LNCaP clone FGC (cell line): Measurements from ENCODE around the gene TAL1.

Experiments
- DNase-seq: peaks from one replicate; pipeline ENCODE4 v3.0.0-alpha.2; 2011; ENCODE audit warnings: low read depth
- H3K4me3 ChIP-seq: 2 replicates; pipeline ENCODE4 v1.5.1; 2011; ENCODE audit warnings: mild to moderate bottlenecking, low read depth, low read length, control low read depth
- TF ChIP-seq, protein P1 (sequence below): IDR thresholded peaks from 2 replicates; pipeline ENCODE4 v1.5.1; 2012; ENCODE audit warnings: mild to moderate bottlenecking; ENCODE audit not compliant: control insufficient read depth, insufficient read depth; ENCODE audit errors: extremely low read depth

TAL1 gene

DNA sequence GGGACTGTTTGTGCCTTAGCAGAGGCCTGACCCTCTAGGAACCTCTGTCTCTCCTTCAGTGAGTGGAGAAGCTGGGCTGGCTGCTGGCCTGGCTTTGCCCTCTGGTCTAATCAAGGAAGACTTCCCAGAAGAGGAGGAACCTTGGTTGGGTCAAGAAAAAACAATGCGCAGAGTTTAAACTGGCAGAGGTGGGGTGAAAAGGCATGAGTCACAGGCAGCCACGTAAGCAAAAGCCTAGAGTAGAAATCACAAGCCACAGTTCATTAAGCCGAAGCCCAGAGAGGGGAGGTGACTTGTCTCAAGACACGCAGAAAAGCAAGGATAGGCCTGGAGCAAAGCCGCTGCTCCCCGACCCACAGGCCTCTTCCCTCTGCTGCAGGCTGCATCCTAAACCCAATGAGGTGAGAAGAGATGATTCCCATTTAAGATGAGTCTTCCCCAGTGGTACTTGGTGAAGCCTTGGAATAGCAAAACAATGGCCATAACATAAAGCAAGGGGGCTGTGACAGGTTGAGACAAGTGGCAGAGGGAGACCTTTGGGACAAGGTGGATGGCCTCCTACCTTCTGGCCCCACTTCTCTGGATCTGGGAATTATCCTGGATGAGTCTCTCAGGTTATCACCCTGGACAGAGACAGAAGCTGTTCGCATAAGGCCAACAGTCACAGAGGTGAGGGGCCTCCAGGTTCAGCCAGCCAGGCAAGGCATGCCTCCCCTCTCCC is 49.9 kb downstream of the TAL1 start:
- TF ChIP-seq, protein P1, sequence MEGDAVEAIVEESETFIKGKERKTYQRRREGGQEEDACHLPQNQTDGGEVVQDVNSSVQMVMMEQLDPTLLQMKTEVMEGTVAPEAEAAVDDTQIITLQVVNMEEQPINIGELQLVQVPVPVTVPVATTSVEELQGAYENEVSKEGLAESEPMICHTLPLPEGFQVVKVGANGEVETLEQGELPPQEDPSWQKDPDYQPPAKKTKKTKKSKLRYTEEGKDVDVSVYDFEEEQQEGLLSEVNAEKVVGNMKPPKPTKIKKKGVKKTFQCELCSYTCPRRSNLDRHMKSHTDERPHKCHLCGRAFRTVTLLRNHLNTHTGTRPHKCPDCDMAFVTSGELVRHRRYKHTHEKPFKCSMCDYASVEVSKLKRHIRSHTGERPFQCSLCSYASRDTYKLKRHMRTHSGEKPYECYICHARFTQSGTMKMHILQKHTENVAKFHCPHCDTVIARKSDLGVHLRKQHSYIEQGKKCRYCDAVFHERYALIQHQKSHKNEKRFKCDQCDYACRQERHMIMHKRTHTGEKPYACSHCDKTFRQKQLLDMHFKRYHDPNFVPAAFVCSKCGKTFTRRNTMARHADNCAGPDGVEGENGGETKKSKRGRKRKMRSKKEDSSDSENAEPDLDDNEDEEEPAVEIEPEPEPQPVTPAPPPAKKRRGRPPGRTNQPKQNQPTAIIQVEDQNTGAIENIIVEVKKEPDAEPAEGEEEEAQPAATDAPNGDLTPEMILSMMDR, result no peak
- no peak for DNase-seq
- no peak overlapping the region for H3K4me3 ChIP-seq

DNA sequence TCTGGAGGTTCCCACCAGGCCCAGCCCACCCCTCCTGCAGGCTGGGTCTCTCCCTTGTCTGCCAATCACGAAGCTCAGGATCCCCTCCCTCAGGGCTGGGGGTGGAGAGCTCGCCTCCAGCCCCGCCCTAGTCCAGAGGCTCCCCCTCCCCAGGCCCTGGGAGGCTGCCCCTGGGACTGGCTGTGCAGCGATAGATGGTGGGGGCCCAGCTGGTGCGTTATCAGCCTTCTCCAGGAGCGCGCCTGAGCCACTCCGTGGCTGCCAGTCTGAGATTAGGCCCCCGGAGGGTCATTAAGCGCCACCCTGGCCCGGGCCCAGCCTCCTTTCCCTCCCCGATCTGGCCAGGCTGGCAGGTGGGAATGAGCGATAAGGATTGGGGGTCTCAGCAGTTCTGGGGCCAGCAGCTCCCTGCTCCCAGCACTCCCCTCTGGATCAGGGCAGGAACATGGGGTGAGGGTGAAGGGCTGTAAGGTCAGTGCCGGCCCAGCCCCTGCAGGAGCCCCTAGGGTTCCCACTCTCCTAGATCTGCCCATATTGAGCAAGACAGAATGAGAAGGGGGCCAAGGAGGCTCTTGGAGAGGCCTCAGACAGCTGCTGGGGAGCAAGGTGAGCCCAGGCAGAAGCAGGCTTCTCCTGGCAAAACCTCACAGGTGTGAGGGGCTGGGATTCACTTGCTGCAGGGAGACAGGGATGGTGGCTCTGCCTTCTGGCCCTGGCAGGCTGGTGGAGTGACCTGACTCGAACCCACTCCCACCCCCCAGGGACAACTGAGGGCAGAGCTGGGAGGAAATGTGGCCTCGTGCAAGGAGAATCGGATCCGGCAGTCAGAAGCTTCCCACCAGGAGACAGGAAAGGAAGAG is 50.7 kb downstream of the TAL1 start:
- no peak for DNase-seq
- H3K4me3 ChIP-seq, result no peak overlapping the region
- TF ChIP-seq, protein P1, result no peak

DNA sequence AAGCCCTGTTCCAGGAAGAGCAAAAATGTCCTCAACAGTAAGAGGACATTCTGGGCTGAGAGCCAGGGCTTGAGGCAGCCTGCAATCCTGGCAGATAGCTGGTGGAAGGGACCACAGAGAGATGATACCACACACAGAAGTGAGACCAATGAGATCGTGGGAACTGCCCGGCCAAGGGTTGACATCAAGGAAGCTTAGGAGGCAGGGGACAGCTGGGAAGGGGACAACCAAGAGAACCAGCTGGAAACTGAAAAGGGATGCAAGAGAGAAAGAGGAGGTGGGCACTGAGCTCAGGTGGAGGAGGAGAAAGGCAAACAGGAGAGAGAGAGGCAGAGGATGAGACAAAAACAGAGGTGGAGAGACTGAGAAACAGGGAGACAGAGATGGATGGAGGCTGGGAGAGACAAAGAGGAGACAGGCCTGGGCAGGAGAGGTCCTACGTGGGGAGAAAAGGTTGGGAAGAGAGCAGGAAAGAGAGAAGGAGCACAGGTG is 51.4 kb downstream of the TAL1 start:
- TF ChIP-seq, protein P1, result no peak
- no peak for DNase-seq
- H3K4me3 ChIP-seq, result no peak overlapping the region

DNA sequence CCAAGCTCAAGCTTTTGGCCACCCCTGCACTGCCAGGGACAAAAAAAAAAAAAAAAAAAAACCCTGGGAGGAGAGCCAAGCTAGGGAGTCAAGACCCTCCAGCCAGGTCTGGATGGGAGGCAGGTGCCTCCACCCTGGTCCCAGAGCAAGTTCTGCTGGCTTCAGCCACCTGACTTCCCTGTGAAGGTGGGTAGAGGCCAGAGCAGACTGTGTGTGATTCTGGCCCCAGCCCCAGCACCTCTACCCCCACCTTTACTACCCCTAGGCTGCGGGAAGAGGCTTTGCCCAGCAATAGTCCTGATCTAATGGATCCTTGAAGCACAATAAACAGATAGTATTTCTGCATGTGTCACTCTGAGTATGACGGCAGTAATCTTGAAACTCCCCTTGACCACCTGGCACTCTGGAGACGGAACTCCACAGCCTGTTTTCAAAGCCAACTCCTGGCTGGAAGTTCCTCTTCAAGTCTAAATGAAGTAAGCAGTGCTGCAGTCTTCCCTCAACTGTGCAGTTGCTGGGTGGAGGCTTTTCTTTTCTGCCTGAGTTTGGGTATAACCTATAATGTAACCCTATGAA is 51.9 kb downstream of the TAL1 start:
- H3K4me3 ChIP-seq, result peak overlapping the region; percentile 59
- DNase-seq, result no peak
- TF ChIP-seq, protein P1, result no peak

DNA sequence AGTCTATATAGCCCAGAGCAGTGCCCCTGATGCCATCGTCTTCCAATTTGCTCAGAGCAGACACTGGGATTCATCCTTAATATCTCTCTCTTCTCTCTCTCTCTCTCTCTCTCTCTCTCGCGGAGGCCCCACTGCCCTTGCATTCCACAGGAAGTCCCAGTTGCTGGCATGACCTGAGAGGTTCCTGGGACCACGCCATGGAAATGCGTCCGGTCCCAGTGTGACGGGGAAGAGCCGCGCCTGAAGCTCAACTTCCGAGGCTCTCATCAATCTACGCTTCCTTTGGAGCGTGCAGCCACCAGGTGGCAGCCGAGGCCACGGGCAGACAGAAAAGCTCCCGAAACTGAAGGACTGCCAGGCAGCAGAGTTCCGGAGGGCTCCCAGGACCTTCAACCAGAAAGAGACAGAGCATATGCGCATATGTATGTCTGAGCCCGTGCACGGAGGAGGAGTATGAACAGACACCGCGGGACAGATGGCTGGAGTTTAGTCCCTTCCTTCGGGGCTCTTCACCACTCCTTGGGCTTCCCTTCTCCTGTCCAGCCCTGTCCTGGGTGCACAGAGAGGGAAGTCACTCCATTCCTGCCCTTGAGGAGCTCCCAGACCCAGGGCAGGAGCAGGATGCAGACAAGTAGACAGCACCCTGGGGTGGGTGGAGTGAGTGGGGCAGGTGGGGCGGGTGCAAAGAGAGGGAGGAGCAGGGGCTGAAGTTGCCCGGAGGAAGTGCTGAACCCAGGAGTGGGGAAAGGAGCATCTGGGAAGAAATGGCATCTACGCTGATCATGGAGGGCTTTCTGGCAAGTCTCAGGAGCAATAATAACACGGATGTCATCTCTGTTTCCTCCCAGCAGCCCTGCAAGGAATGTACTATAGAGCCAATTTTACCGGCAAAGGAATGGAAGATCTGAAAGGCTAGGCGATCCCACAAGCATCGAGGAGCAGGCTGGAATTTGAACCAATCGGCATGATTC is 52.7 kb downstream of the TAL1 start:
- peak; percentile 91 for DNase-seq
- peak overlapping the region; percentile 59 for H3K4me3 ChIP-seq
- TF ChIP-seq, protein P1, result peak; percentile 95

DNA sequence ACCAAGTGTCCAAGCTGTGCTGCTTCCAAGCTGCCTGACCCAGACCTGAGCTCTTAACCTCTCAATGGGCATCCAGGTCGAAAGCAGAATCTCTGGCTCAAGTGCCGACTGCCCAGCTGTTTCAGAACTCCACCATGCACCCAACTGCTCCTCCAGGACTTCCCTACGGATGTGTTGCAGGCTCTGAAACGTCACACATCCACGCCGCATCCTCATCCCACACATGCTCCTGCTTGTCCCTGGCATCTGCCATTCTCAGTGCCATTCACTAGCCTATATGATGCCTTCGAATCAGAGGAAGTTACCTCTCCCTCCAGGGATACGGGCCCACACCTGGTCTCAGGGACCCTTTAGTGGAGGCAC is 53.4 kb downstream of the TAL1 start:
- no peak for DNase-seq
- TF ChIP-seq, protein P1, result no peak
- peak overlapping the region; percentile 59 for H3K4me3 ChIP-seq
